Measurements from ENCODE around the gene EGR4. TPM values are rescaled to one million over a fixed set of nuclear protein-coding genes. Genes with fewer than 3 reads are reported as not detected.
A peak's percentile ranks its signal among the peaks of the same experiment; 100 is the strongest.

Gene EGR4
- total and polyA plus RNA-seq, 2 experiments from 2014 or later: 0.23 TPM; not detected in 1

DNA sequence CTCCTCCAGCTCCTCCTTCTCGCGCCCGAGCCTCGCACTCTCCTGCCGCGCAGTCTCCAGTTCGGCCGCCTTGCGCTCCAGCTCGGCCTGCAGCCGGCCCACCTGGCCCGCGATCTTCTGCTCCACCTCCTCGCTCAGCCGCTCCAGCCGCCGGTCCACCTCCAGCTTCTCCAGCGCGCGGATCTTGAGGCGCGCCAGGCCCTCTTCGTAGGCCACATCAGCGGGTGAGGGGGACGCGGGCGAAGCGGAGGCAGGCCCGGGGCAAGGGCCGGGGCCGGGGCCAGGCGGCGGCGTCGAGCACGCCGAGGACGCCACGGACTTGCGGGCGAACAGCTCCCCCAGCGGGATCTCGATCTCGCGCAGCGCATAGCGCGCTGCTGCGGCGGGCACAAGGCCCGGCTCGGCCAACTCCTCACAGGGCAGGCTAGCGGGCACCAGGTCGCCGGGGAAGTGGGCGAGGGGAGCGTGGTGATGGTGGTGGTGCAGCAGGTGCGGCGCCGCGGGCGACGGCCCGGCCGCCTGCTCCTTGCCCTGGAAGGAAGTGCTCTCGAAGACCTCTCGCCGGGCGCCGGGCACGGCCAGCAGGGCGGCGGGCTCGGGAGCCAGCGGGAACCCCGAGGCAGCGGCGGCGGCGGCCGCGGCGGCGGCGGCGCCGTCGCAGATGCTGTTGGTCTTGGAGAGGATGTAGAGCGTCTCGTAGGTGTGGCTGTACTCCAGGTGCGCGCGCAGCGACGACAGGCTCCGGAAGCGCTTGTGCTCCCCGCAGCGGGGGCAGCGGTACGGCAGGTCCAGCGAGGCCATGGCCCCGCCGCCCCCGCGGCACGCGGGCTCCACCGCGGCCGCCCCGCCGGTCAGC is 24.3 kb downstream of the EGR4 start:
- H3K27me3 ChIP-seq (ENCODE audit: insufficient read depth): peaks cover 29% of the 10 kb centered on the region
- H3K9me3 Mint-ChIP-seq: no peaks in the 10 kb centered on the region; the same call in 1 of the 3 replicates
- ATAC-seq (peak; percentile 83), DNase-seq (ENCODE audit: low spot score) (peak; percentile 92)
- peak overlapping the region; percentile 69 for H3K4me3 ChIP-seq
- H4K20me1 ChIP-seq (replicated peaks; ENCODE audit: insufficient read depth): peaks cover 9% of the 10 kb centered on the region; the same call in 1 of the 2 replicates
- no peaks in the 10 kb centered on the region for H3K36me3 ChIP-seq (ENCODE audit: insufficient read depth)
- TF ChIP-seq CTCF (conservative IDR thresholded peaks at IDR 0.05; ENCODE audit: low read depth in 2 of 2): peak in 1 of 2 experiments; percentile 13; a peak in 2 of 4 replicates
- peak; percentile 60; the same call in 1 of the 2 replicates for TF ChIP-seq POLR2AphosphoS5 (IDR thresholded peaks at IDR 0.05; ENCODE audit: low read depth)
- TF ChIP-seq ETS1 (IDR thresholded peaks at IDR 0.05): no peak
- TF ChIP-seq JUNB (IDR thresholded peaks at IDR 0.05; ENCODE audit: unreplicated experiment): no peak
- no peak for TF ChIP-seq CREB1 (CRISPR knock-in tag; IDR thresholded peaks at IDR 0.05; ENCODE audit: low read depth)
- TF ChIP-seq ZNF114 (CRISPR knock-in tag; IDR thresholded peaks at IDR 0.05): no peak
- no peak for TF ChIP-seq ZNF462 (CRISPR knock-in tag; IDR thresholded peaks at IDR 0.05)
- peaks cover 11% of the 10 kb centered on the region; the same call in 2 of the 3 replicates for H3K36me3 Mint-ChIP-seq (ENCODE audit: low read depth)
- 0 out of 2 replicates have a peak, but pooled peaks cover 5% of the 10 kb centered on the region for H3K79me2 ChIP-seq (replicated peaks; ENCODE audit: insufficient read depth)
- peaks cover 8% of the 10 kb centered on the region; the same call in 1 of the 2 replicates for H3F3A ChIP-seq (replicated peaks; ENCODE audit: low read depth)
- no peaks in the 10 kb centered on the region for H3K9me2 ChIP-seq (ENCODE audit: insufficient read depth)
- H3K27ac Mint-ChIP-seq: no peak overlapping the region
- peak overlapping the region; percentile 59; the same call in 1 of the 2 replicates for H2AFZ ChIP-seq
- H3K4me3 Mint-ChIP-seq: peak overlapping the region; percentile 66
- peaks cover 11% of the 10 kb centered on the region for H3K4me1 ChIP-seq (ENCODE audit: insufficient read depth)
- peaks cover 14% of the 10 kb centered on the region for H3K4me1 Mint-ChIP-seq
- H3K27ac ChIP-seq (ENCODE audit: low read depth): no peak overlapping the region
- H3K4me2 ChIP-seq: peak overlapping the region; percentile 87
- H3K27me3 Mint-ChIP-seq (ENCODE audit: insufficient read depth, low read depth, poor library complexity): peaks cover 26% of the 10 kb centered on the region

All from GM23338 (cell line).